IPS-NIHi11 (cell line): ENCODE data around the gene ARHGAP31.
A peak's percentile ranks its signal among the peaks of the same experiment; 100 is the strongest.
"Not testable (repeated sequence)": the region's sequence is repeated elsewhere in the genome, so short reads cannot be mapped to it uniquely, and the experiment has no call there.

Experiments
- DNase-seq: peaks from one replicate; pipeline ENCODE4 v3.0.0; 2012; ENCODE audit warnings: mixed read lengths, low spot score

ARHGAP31 gene

GRCh38 chr3:119352034-119352609 lies 57.9 kb downstream of the ARHGAP31 start:
- no peak for DNase-seq

- no peak for DNase-seq
Observed at GRCh38 chr3:119352863-119353527, 58.8 kb downstream of the ARHGAP31 start.

- DNase-seq, result not testable (repeated sequence)
Observed at GRCh38 chr3:119355608-119356007, 61.4 kb downstream of the ARHGAP31 start.

GRCh38 chr3:119356646-119357045 lies 62.5 kb downstream of the ARHGAP31 start:
- DNase-seq, result no peak

- DNase-seq, result no peak
Observed at GRCh38 chr3:119357190-119357589, 63.0 kb downstream of the ARHGAP31 start.

GRCh38 chr3:119359476-119360326 lies 65.5 kb downstream of the ARHGAP31 start:
- no peak for DNase-seq

GRCh38 chr3:119360736-119361462 lies 66.7 kb downstream of the ARHGAP31 start:
- DNase-seq, result peak; percentile 44

GRCh38 chr3:119362010-119362409 lies 67.8 kb downstream of the ARHGAP31 start:
- no peak for DNase-seq

- DNase-seq, result no peak
Observed at GRCh38 chr3:119362940-119363725, 69.0 kb downstream of the ARHGAP31 start.

- no peak for DNase-seq
Observed at GRCh38 chr3:119364401-119364800, 70.2 kb downstream of the ARHGAP31 start.

GRCh38 chr3:119365418-119365817 lies 71.2 kb downstream of the ARHGAP31 start:
- DNase-seq, result no peak

GRCh38 chr3:119367000-119367399 lies 72.8 kb downstream of the ARHGAP31 start:
- DNase-seq, result no peak

GRCh38 chr3:119368298-119368697 lies 74.1 kb downstream of the ARHGAP31 start:
- no peak for DNase-seq

GRCh38 chr3:119371786-119372185 lies 77.6 kb downstream of the ARHGAP31 start:
- DNase-seq, result not testable (repeated sequence)

- DNase-seq, result no peak
Observed at GRCh38 chr3:119375106-119375505, 80.9 kb downstream of the ARHGAP31 start.

- no peak for DNase-seq
Observed at GRCh38 chr3:119375510-119375909, 81.3 kb downstream of the ARHGAP31 start.

- no peak for DNase-seq
Observed at GRCh38 chr3:119376758-119377157, 82.6 kb downstream of the ARHGAP31 start.

- no peak for DNase-seq
Observed at GRCh38 chr3:119378259-119378803, 84.1 kb downstream of the ARHGAP31 start.

- DNase-seq, result no peak
Observed at GRCh38 chr3:119380697-119381096, 86.5 kb downstream of the ARHGAP31 start.

GRCh38 chr3:119382134-119382533 lies 88.0 kb downstream of the ARHGAP31 start:
- DNase-seq, result no peak

- peak; percentile 34 for DNase-seq
Observed at GRCh38 chr3:119388577-119388976, 94.4 kb downstream of the ARHGAP31 start.
